Mesenchymal stem cell (in vitro differentiated cells and primary cell): ENCODE data around the gene POLR1E.
"Not testable (repeated sequence)": the region's sequence is repeated elsewhere in the genome, so short reads cannot be mapped to it uniquely, and the experiment has no call there.

Experiments
- DNase-seq: peaks from one replicate; pipeline ENCODE4 v3.0.0-alpha.2; 2013
- H2AFZ ChIP-seq: one replicate; pipeline ENCODE4 v1.6.1; 2013; ENCODE audit warnings: low read depth, mild to moderate bottlenecking, control low read depth, inconsistent platforms, low read length, moderate library complexity
- H2AK5ac ChIP-seq: 2 replicates; pipeline ENCODE4 v1.6.1; 2013; ENCODE audit warnings: low read length, moderate library complexity, mild to moderate bottlenecking, inconsistent platforms; ENCODE audit not compliant: severe bottlenecking
- H2BK120ac ChIP-seq: one replicate; pipeline ENCODE4 v1.6.1; 2013; ENCODE audit warnings: low read depth, mild to moderate bottlenecking, inconsistent platforms, low read length, moderate library complexity
- H2BK12ac ChIP-seq, 2 experiments: one replicate each; pipeline ENCODE4 v1.6.1; 2013; ENCODE audit warnings: inconsistent platforms in 2 of 2, low read length in 2 of 2, mild to moderate bottlenecking in 2 of 2, moderate library complexity in 2 of 2, control low read depth in 1 of 2
- H2BK15ac ChIP-seq: one replicate; pipeline ENCODE4 v1.6.1; 2013; ENCODE audit warnings: mild to moderate bottlenecking, low read depth, inconsistent platforms; ENCODE audit not compliant: poor library complexity, severe bottlenecking
- H2BK5ac ChIP-seq: 2 replicates; pipeline ENCODE4 v1.6.1; 2013; ENCODE audit warnings: low read depth, mild to moderate bottlenecking, low read length, control low read depth, inconsistent platforms; ENCODE audit not compliant: poor library complexity, severe bottlenecking
- H3K14ac ChIP-seq, 2 experiments: one replicate each; pipeline ENCODE4 v1.6.1; 2013; ENCODE audit warnings: inconsistent platforms in 2 of 2, low read length in 2 of 2, control low read depth in 1 of 2, mild to moderate bottlenecking in 1 of 2, moderate library complexity in 1 of 2
- H3K18ac ChIP-seq, 2 experiments: one replicate each; pipeline ENCODE4 v1.6.1; 2013; ENCODE audit warnings: inconsistent platforms in 2 of 2, low read length in 2 of 2, control low read depth in 1 of 2, low read depth in 1 of 2, mild to moderate bottlenecking in 1 of 2
- H3K23ac ChIP-seq, 2 experiments: one replicate each; pipeline ENCODE4 v1.6.1; 2013; ENCODE audit warnings: inconsistent platforms in 2 of 2, low read length in 2 of 2, mild to moderate bottlenecking in 2 of 2, moderate library complexity in 2 of 2, control low read depth in 1 of 2
- H3K27ac ChIP-seq: 2 replicates; pipeline ENCODE4 v1.5.1; 2013; ENCODE audit warnings: mild to moderate bottlenecking, moderate library complexity, low read length, control low read depth, inconsistent platforms; ENCODE audit not compliant: poor library complexity, severe bottlenecking
- H3K27me3 ChIP-seq, 2 experiments: 2 replicates each; pipeline versions ENCODE4 v1.6.1 to v1.7.0; 2013; ENCODE audit warnings: low read length in 2 of 2, mild to moderate bottlenecking in 2 of 2, moderate library complexity in 2 of 2, control low read depth in 1 of 2, inconsistent platforms in 1 of 2; ENCODE audit not compliant: control insufficient read depth in 1 of 2, insufficient read depth in 1 of 2
- H3K36me3 ChIP-seq, 2 experiments: 2 replicates each; pipeline versions ENCODE4 v1.6.1 to v1.7.0; 2013; ENCODE audit warnings: low read length in 2 of 2, control low read depth in 1 of 2, inconsistent platforms in 1 of 2, low read depth in 1 of 2, mild to moderate bottlenecking in 1 of 2; ENCODE audit not compliant: insufficient read depth in 2 of 2, control insufficient read depth in 1 of 2
- H3K4ac ChIP-seq, 2 experiments: one replicate each; pipeline ENCODE4 v1.6.1; 2013; ENCODE audit warnings: inconsistent platforms in 2 of 2, low read length in 2 of 2, mild to moderate bottlenecking in 2 of 2, moderate library complexity in 2 of 2, control low read depth in 1 of 2, low read depth in 1 of 2
- H3K4me1 ChIP-seq: 2 replicates; pipeline ENCODE4 v1.6.1; 2013; ENCODE audit warnings: low read depth, low read length, control low read depth; ENCODE audit not compliant: control insufficient read depth, insufficient read depth
- H3K4me2 ChIP-seq: 2 replicates; pipeline ENCODE4 v1.6.1; 2013; ENCODE audit warnings: low read length, mild to moderate bottlenecking, inconsistent platforms; ENCODE audit not compliant: poor library complexity, severe bottlenecking
- H3K4me3 ChIP-seq, 2 experiments: 2 replicates each; pipeline versions ENCODE4 v1.5.1 to v1.7.0; 2013; ENCODE audit warnings: low read length in 2 of 2, mild to moderate bottlenecking in 2 of 2, control low read depth in 1 of 2, low read depth in 1 of 2; ENCODE audit not compliant: insufficient read depth in 1 of 2
- H3K79me1 ChIP-seq: replicated peaks from 2 replicates; pipeline ENCODE4 v1.6.1; 2013; ENCODE audit warnings: mild to moderate bottlenecking, control low read depth, low read length, inconsistent platforms; ENCODE audit not compliant: poor library complexity, severe bottlenecking
- H3K9ac ChIP-seq: 2 replicates; pipeline ENCODE4 v1.7.0; 2013; ENCODE audit warnings: mild to moderate bottlenecking, low read length, moderate library complexity
- H3K9me3 ChIP-seq: 2 replicates; pipeline ENCODE4 v1.7.0; 2013; ENCODE audit warnings: mild to moderate bottlenecking, low read length; ENCODE audit not compliant: control insufficient read depth
- H4K8ac ChIP-seq: one replicate; pipeline ENCODE4 v1.6.1; 2013; ENCODE audit warnings: inconsistent platforms, mild to moderate bottlenecking, low read length, moderate library complexity
- H4K91ac ChIP-seq: one replicate; pipeline ENCODE4 v1.6.1; 2013; ENCODE audit warnings: mild to moderate bottlenecking, low read length, inconsistent platforms
- WGBS: methylation state at CpG from one replicate; pipeline ENCODE4 v1.1.7; 2013; ENCODE audit warnings: mixed read lengths; 5-methylcytosine and 5-hydroxymethylcytosine counted together

The POLR1E gene

GRCh38 chr9:37510053-37510452, 24.3 kb downstream of the POLR1E start:
- H3K14ac ChIP-seq, H3K9me3 ChIP-seq, H4K91ac ChIP-seq, DNase-seq, H3K27ac ChIP-seq, H3K9ac ChIP-seq, H3K4me1 ChIP-seq, H3K27me3 ChIP-seq, H3K4me3 ChIP-seq, H2BK15ac ChIP-seq, H3K18ac ChIP-seq, H4K8ac ChIP-seq, H2BK120ac ChIP-seq, H2AFZ ChIP-seq, H3K79me1 ChIP-seq, H2AK5ac ChIP-seq, H2BK12ac ChIP-seq, H2BK5ac ChIP-seq, H3K23ac ChIP-seq, H3K4me2 ChIP-seq, H3K4ac ChIP-seq: not testable (repeated sequence)
- H3K36me3 ChIP-seq = peaks cover 37 to 73% of the 10 kb centered on the region in 2 experiments
- WGBS = 87% methylated on average over 3 of the region's 5 CpGs

DNA sequence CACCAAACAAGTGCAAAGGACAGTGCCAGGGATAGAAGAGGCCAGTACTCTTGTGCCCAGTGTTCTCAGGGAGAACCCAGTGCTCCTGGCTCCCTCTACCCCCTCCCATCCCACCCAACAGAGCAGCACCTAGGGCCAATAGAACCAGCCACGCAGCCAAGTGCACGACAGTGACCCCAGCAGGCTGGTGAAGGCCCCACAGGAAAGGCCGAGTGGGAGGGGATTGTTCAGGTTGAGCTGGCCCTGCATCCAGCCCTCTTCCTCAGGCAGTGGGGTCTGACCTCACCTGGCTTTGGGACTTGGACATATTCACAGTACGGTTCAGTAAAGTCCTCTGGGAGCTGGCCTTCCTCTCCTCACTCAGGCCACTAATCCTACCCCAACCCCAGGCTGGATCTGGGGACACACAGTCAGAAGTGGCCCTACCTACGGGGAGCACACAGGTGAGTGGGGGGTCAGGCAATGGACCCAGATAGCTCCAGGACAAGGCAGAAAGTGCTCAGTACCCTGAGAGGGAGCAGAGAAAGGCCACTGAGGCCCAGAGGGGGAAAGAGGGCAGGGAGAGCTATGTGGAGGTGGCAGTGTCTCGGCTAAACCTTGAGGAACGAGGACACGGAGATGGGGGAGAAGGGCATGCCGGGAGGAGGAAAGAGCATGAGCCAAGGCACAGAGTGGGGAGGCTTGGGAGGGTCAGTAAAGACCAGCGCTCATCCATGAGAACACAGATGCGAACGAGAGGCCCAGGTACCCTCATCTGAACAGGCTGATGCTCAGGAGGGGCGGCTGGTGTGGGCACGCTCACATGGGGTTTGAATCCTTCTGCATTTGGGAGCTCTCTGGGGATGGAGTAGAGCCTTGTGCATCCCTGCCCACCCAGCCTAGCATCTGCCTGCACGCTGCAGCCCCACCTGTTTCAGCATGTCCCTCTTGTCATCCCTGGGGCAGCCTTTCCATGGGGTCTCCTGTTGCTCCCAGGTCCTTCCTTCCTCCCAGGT, 25.6 kb downstream of the POLR1E start:
- H3K23ac ChIP-seq = no peak overlapping the region
- DNase-seq = no peak
- H3K4me2 ChIP-seq = no peak overlapping the region
- H2AK5ac ChIP-seq = no peak overlapping the region
- H2BK120ac ChIP-seq = no peak overlapping the region
- H3K4me1 ChIP-seq = no peaks in the 10 kb centered on the region
- no peaks in the 10 kb centered on the region for H3K79me1 ChIP-seq
- H3K27ac ChIP-seq = no peak overlapping the region
- H3K9me3 ChIP-seq = no peaks in the 10 kb centered on the region
- no peak overlapping the region for H4K8ac ChIP-seq
- no peaks in the 10 kb centered on the region for H3K27me3 ChIP-seq
- no peak overlapping the region for H3K18ac ChIP-seq
- H2BK15ac ChIP-seq = no peak overlapping the region
- no peak overlapping the region for H3K9ac ChIP-seq
- no peak overlapping the region for H2BK12ac ChIP-seq
- H2AFZ ChIP-seq = no peak overlapping the region
- H3K4me3 ChIP-seq = peak overlapping the region in 1 of 2 experiments; percentile 9
- H2BK5ac ChIP-seq = no peak overlapping the region
- no peak overlapping the region for H3K14ac ChIP-seq
- H3K4ac ChIP-seq = peak overlapping the region in 1 of 2 experiments; percentile 36
- H4K91ac ChIP-seq = no peak overlapping the region
- WGBS = 82% methylated on average over 14 of the region's 15 CpGs
- H3K36me3 ChIP-seq = peaks cover 44 to 76% of the 10 kb centered on the region in 2 experiments

- Histone ChIP-seq H3K79me1 (no peaks in the 10 kb centered on the region), H2BK12ac (no peak overlapping the region), H3K18ac (no peak overlapping the region), H3K4me2 (no peak overlapping the region), H2AFZ (no peak overlapping the region), H3K4ac (no peak overlapping the region), H3K27ac (no peak overlapping the region), H2AK5ac (no peak overlapping the region), H4K8ac (no peak overlapping the region), H2BK15ac (no peak overlapping the region), H3K27me3 (no peaks in the 10 kb centered on the region), H2BK5ac (no peak overlapping the region), H2BK120ac (no peak overlapping the region), H3K9ac (no peak overlapping the region), H3K4me3 (no peak overlapping the region), H3K9me3 (no peaks in the 10 kb centered on the region), H3K14ac (no peak overlapping the region), H3K23ac (no peak overlapping the region), H3K4me1 (no peaks in the 10 kb centered on the region), H4K91ac (no peak overlapping the region), H3K36me3 (peaks cover 45 to 79% of the 10 kb centered on the region in 2 experiments)
- DNase-seq = no peak
- 88% methylated on average over 11 of the region's 12 CpGs for WGBS
These were observed 26.7 kb downstream of the POLR1E start for GRCh38 chr9:37512437-37512836.

DNA sequence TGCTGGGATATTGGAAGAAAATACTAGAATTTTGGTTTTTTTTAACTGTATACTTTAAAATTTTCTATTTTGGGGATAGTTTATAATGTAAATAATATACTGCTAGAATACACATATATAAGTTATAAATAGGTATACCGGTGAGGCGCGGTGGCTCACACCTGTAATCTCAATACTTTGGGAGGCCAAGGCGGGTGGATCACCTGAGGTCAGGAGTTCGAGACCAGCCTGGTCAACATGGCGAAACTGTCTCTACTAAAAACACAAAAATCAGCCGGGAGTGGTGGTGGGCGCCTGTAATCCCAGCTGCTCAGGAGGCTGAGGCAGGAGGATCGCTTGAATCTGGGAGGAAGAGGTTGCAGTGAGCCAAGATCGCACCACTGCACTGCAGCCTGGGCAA, 28.7 kb downstream of the POLR1E start:
- H3K4ac ChIP-seq, H3K23ac ChIP-seq, H3K27me3 ChIP-seq, H3K18ac ChIP-seq, H2AK5ac ChIP-seq, H2BK120ac ChIP-seq, H2BK15ac ChIP-seq, H2BK5ac ChIP-seq, DNase-seq, H2BK12ac ChIP-seq, H3K14ac ChIP-seq, H4K8ac ChIP-seq, H2AFZ ChIP-seq, H3K4me3 ChIP-seq, H3K27ac ChIP-seq, H3K4me1 ChIP-seq, H3K79me1 ChIP-seq, H3K4me2 ChIP-seq, H3K9ac ChIP-seq, H3K9me3 ChIP-seq, H4K91ac ChIP-seq: not testable (repeated sequence)
- WGBS = 97% methylated on average over 6 of the region's 10 CpGs
- peaks cover 46 to 78% of the 10 kb centered on the region in 2 experiments for H3K36me3 ChIP-seq
